CD4-positive, alpha-beta T cell treated with Interferon alpha-2 for 1 hour (primary cell): Measurements from ENCODE around the gene APOBEC2.

Source experiments
- DNase-seq, 2 donors: peaks; one replicate each; pipeline ENCODE4 v3.0.0-alpha.2; 2020 to 2022

Gene APOBEC2

DNA sequence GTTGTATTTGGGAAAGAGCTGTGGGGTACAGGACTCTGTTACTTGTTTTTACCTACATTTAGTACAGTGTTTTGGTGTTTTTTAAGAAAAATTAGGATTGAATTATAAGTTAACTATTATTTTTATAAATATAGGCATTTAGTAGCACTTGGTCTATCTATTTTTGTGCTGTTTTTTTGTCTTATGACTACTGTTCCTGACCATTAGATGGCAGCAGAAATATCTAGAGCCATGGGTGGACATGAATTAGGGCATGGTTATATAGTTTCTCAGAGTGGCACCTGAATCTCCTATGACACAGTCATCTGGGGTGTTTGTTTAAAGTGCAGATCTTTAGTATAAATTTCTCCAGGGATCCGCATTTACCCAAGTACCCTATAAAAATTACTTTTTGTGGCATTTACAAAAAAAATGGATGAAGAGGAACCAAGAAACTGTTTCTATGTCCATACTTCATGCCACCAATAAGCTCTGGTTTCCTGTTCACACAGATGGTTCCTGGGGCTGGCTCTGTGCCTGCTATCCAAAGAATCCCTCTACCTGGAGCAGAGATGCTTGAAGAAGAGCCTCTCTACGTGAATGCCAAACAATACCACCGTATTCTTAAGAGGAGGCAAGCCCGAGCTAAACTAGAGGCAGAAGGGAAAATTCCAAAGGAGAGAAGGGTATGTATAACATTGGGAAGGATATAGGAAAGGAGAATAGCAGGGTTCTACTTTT lies 39.6 kb downstream of the APOBEC2 start:
- peak in 1 of 2 donors; percentile 25 for DNase-seq

- no peak for DNase-seq
These were observed 40.7 kb downstream of the APOBEC2 start for GRCh38 chr6:41093729-41094128.

DNA sequence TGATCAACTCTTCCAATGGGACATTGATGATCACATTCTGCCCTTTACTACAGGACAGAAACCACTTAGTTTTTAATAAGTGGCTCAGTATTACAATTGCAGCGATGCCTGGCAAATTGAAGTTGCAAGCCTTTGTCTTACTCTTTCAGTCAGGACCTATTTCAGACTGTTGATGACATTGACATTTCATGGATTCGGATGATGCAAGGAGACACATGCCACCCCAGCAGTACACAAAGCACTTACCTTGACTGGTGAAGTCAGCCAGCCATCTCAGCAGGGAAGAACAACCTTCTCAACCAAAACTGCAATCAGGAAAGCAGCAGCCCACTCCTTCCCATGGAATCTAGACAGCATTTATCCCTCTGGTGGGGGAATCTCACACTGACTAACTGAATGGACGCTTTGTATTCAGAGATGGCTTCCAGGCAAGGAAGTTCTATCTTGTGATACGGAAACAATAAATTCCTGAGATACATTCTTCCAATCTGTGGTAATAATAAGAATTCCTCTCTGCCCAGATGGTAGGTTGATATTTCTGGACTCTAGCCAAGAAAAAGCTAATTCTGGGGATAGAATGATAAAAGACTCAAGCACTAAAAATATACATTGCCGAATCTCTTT lies 44.6 kb downstream of the APOBEC2 start:
- DNase-seq = no peak

DNA sequence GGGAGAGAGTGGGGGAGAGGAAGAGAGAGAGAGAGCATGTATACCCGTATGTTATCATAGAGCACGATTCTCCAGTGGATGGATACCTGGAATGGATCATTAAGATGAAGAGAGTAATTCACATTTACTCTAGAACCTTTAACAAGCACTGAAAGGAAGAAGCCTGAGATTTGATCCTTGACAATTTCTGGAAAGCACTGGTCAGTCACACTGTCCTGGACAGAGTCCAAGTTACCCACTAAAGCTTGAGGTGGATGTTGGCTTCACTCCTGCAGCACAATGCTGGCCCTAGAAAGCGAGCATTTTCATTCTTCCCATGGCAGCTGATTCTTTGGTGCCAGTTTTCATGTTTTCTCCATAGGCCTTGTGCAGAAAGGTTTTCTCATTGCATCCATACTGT lies 45.4 kb downstream of the APOBEC2 start:
- DNase-seq = no peak

DNA sequence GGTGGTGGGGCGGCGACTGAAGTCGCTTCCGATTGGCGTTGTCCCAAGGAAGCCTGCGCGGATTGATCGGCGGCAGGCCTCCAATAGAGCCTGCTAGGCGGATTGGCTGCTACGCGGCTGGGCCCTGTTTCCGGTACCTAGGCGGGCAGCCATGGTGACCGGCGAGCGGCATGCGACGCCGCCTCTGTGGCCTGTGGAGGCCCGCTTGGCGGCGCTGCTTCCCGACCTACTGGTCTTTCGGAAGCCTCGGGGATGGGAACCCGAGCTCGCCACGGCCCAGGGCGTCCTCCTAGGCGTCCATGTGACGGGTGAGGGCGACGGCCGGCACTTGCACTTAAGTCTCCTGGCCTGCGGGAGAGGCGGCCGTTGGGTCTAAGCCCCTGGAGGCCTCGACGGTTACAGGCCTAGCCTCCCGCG lies 47.9 kb downstream of the APOBEC2 start:
- no peak for DNase-seq

DNA sequence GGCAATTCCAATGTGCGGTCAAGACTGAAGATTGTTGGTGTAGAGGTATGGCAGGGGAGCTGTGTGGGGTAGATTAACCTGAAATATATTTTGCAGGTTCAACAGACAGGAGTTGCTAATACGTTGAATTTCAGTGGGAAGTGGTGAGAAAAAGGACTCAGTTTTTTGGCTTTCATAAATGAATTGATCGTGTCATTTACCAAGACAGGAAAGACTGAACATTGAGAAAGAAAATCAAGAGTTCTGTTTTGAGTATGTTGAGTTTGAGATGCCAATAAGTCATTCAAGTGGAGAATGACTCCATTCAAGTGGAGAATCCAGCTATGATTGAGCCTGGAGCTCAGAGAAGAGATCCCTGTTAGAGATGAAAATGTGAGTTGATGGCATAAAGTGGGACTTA lies 50.8 kb downstream of the APOBEC2 start:
- no peak for DNase-seq

- DNase-seq = no peak
These were observed 58.0 kb downstream of the APOBEC2 start for GRCh38 chr6:41111017-41111416.
